NK-92 (cell line): ENCODE results near the gene SNX14.
"Not testable (repeated sequence)": the region's sequence is repeated elsewhere in the genome, so short reads cannot be mapped to it uniquely, and the experiment has no call there.

Source experiments
- DNase-seq: peaks from one replicate; lab custom pipeline; 2025; ENCODE audit not compliant: unreplicated experiment; lab: John Stamatoyannopoulos, UW

The SNX14 gene

GRCh38 chr6:85585741-85586140 is 7.9 kb downstream of the SNX14 start:
- DNase-seq = no peak

- DNase-seq = not testable (repeated sequence)
Measured at GRCh38 chr6:85582832-85583231, 10.8 kb downstream of the SNX14 start.

- no peak for DNase-seq
Measured at GRCh38 chr6:85581572-85581971, 12.1 kb downstream of the SNX14 start.

GRCh38 chr6:85580878-85581267 is 12.8 kb downstream of the SNX14 start:
- DNase-seq = no peak

- DNase-seq = no peak
Measured at GRCh38 chr6:85580118-85580877, 13.4 kb downstream of the SNX14 start.

- no peak for DNase-seq
Measured at GRCh38 chr6:85579581-85579980, 14.1 kb downstream of the SNX14 start.

GRCh38 chr6:85576476-85576875 is 17.2 kb downstream of the SNX14 start:
- DNase-seq = no peak

- DNase-seq = no peak
Measured at GRCh38 chr6:85574932-85575598, 18.6 kb downstream of the SNX14 start.

GRCh38 chr6:85569323-85569722 is 24.3 kb downstream of the SNX14 start:
- DNase-seq = no peak

- no peak for DNase-seq
Measured at GRCh38 chr6:85568411-85568810, 25.2 kb downstream of the SNX14 start.

- no peak for DNase-seq
Measured at GRCh38 chr6:85565736-85566135, 27.9 kb downstream of the SNX14 start.

GRCh38 chr6:85564223-85564622 is 29.4 kb downstream of the SNX14 start:
- DNase-seq = not testable (repeated sequence)

GRCh38 chr6:85561750-85562357 is 31.8 kb downstream of the SNX14 start:
- no peak for DNase-seq

- no peak for DNase-seq
Measured at GRCh38 chr6:85556992-85557668, 36.5 kb downstream of the SNX14 start.

- no peak for DNase-seq
Measured at GRCh38 chr6:85552652-85553051, 41.0 kb downstream of the SNX14 start.

GRCh38 chr6:85551264-85551663 is 42.4 kb downstream of the SNX14 start:
- DNase-seq = no peak

- DNase-seq = no peak
Measured at GRCh38 chr6:85547719-85548118, 45.9 kb downstream of the SNX14 start.

GRCh38 chr6:85544776-85545175 is 48.9 kb downstream of the SNX14 start:
- no peak for DNase-seq

GRCh38 chr6:85537055-85537494 is 56.6 kb downstream of the SNX14 start:
- DNase-seq = no peak

GRCh38 chr6:85524281-85524680 is 69.4 kb downstream of the SNX14 start:
- not testable (repeated sequence) for DNase-seq

- DNase-seq = no peak
Measured at GRCh38 chr6:85516168-85516567, 77.5 kb downstream of the SNX14 start.
